Osteoblast (primary cell): ENCODE measurements around the gene ATP9A. TPM values are rescaled to one million over a fixed set of nuclear protein-coding genes. Genes with fewer than 3 reads are reported as not detected.

Experiments
- DNase-seq: peaks from one replicate; pipeline ENCODE4 v3.0.0; 2011; ENCODE audit warnings: low spot score, mixed read lengths; ENCODE audit not compliant: insufficient read length; ENCODE audit errors: missing footprints
- H2AFZ ChIP-seq: 2 replicates; pipeline ENCODE4 v1.6.0; 2011; ENCODE audit warnings: mild to moderate bottlenecking, low read length
- H3K27ac ChIP-seq: 2 replicates; pipeline ENCODE4 v1.5.1; 2011; ENCODE audit warnings: mild to moderate bottlenecking, low read depth, low read length, moderate library complexity
- H3K27me3 ChIP-seq: 2 replicates; pipeline ENCODE4 v1.6.0; 2012; ENCODE audit warnings: mild to moderate bottlenecking, control low read depth, inconsistent platforms, low read length, moderate library complexity; ENCODE audit not compliant: insufficient read depth
- H3K36me3 ChIP-seq: 2 replicates; pipeline ENCODE4 v1.5.1; 2011; ENCODE audit warnings: mild to moderate bottlenecking, low read length, control low read depth, moderate library complexity; ENCODE audit not compliant: insufficient read depth
- H3K4me1 ChIP-seq: 2 replicates; pipeline ENCODE4 v1.5.1; 2011; ENCODE audit warnings: mild to moderate bottlenecking, low read length, control low read depth, moderate library complexity; ENCODE audit not compliant: insufficient read depth
- H3K4me2 ChIP-seq: 2 replicates; pipeline ENCODE4 v1.6.0; 2011; ENCODE audit warnings: mild to moderate bottlenecking, low read length; ENCODE audit not compliant: insufficient read depth
- H3K4me3 ChIP-seq: fragments of 200-600 bp; sonication (generic); 3 replicates; pipeline ENCODE4 v1.5.1; 2012; ENCODE audit warnings: mild to moderate bottlenecking, low read length, inconsistent platforms; ENCODE audit not compliant: insufficient read depth
- H3K79me2 ChIP-seq: 2 replicates; pipeline ENCODE4 v1.6.0; 2012; ENCODE audit warnings: mild to moderate bottlenecking, low read length, control low read depth, inconsistent platforms; ENCODE audit not compliant: insufficient read depth
- H3K9me3 ChIP-seq: 2 replicates; pipeline ENCODE4 v1.5.1; 2011; ENCODE audit warnings: low read depth, low read length, control low read depth
- H4K20me1 ChIP-seq: 2 replicates; pipeline ENCODE4 v1.6.0; 2012; ENCODE audit warnings: mild to moderate bottlenecking, low read length, control low read depth; ENCODE audit not compliant: insufficient read depth
- total RNA-seq: library from RNA; depleted of rRNA; stranded (reverse); fragments of >200 nt; gene quantifications from 2 replicates; pipeline ENCODE4 v1.2.3, GENCODE V29; 2012
- TF ChIP-seq, protein P1 (sequence below): IDR thresholded peaks from 2 replicates; pipeline ENCODE4 v1.5.1; 2011; ENCODE audit warnings: mild to moderate bottlenecking, low read depth, low read length, moderate library complexity; ENCODE audit errors: extremely low read depth

ATP9A gene
- total RNA-seq, 1 donor = 48.9 TPM

DNA sequence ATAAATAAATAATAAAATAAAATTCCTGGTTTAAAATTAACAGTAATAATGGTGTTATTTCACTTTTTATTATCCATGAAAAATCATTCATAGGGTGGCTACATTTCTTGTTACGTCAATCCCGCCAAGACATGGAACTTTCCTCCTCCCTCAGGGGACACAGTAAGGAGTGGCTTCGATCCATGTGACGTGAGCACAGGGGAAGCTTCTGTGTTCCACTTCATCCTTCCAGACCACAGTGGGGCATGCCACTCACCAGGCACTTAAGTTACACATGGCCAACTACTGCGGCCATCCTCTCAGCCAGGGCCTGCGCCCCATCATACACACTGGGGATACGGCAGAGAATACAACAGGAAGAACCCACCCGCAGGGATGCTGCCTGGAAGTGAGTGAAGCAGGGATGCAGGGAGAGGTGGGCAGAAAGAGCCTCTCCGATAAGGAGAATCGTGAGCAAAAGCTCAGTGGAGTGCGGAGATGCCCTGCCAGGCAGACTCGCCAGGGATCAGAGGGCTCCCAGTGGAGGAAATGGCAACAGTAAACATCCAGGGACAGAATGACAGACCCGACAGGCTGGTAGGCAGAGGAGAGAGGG, 75.3 kb downstream of the ATP9A start:
- Histone ChIP-seq H3K79me2 (no peaks in the 10 kb centered on the region), H3K36me3 (peaks cover 12% of the 10 kb centered on the region), H2AFZ (no peak overlapping the region), H3K4me1 (peaks cover 24% of the 10 kb centered on the region), H3K4me3 (no peak overlapping the region), H3K9me3 (no peaks in the 10 kb centered on the region), H3K27ac (no peak overlapping the region), H4K20me1 (no peaks in the 10 kb centered on the region), H3K4me2 (no peak overlapping the region), H3K27me3 (no peaks in the 10 kb centered on the region)
- TF ChIP-seq, protein P1, sequence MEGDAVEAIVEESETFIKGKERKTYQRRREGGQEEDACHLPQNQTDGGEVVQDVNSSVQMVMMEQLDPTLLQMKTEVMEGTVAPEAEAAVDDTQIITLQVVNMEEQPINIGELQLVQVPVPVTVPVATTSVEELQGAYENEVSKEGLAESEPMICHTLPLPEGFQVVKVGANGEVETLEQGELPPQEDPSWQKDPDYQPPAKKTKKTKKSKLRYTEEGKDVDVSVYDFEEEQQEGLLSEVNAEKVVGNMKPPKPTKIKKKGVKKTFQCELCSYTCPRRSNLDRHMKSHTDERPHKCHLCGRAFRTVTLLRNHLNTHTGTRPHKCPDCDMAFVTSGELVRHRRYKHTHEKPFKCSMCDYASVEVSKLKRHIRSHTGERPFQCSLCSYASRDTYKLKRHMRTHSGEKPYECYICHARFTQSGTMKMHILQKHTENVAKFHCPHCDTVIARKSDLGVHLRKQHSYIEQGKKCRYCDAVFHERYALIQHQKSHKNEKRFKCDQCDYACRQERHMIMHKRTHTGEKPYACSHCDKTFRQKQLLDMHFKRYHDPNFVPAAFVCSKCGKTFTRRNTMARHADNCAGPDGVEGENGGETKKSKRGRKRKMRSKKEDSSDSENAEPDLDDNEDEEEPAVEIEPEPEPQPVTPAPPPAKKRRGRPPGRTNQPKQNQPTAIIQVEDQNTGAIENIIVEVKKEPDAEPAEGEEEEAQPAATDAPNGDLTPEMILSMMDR = no peak
- no peak for DNase-seq

DNA sequence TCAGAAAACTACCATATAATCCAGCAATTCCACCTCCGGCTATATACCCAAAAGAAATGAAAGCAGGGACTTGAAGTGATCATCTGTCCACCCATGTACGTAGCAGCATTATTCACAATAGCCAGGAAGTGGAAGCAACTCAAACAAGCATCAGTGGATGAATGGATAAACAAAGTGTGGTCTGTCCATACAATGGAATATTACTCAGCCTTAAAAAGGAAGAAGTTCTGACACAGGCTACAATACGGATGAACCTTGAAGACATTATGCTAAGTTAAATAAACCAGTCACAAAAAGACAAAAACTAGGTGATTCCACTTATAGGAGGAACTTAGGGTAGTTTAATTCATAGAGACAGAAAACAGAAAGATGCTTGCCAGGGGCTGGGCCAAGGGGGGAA, 76.5 kb downstream of the ATP9A start:
- no peak for DNase-seq
- H3K27me3 ChIP-seq = no peaks in the 10 kb centered on the region
- peaks cover 22% of the 10 kb centered on the region for H3K4me1 ChIP-seq
- no peaks in the 10 kb centered on the region for H3K79me2 ChIP-seq
- H3K36me3 ChIP-seq = peaks cover 12% of the 10 kb centered on the region
- H4K20me1 ChIP-seq = no peaks in the 10 kb centered on the region
- no peak overlapping the region for H3K4me3 ChIP-seq
- no peak overlapping the region for H3K27ac ChIP-seq
- H3K4me2 ChIP-seq = no peak overlapping the region
- no peaks in the 10 kb centered on the region for H3K9me3 ChIP-seq
- TF ChIP-seq, protein P1 = no peak
- no peak overlapping the region for H2AFZ ChIP-seq

DNA sequence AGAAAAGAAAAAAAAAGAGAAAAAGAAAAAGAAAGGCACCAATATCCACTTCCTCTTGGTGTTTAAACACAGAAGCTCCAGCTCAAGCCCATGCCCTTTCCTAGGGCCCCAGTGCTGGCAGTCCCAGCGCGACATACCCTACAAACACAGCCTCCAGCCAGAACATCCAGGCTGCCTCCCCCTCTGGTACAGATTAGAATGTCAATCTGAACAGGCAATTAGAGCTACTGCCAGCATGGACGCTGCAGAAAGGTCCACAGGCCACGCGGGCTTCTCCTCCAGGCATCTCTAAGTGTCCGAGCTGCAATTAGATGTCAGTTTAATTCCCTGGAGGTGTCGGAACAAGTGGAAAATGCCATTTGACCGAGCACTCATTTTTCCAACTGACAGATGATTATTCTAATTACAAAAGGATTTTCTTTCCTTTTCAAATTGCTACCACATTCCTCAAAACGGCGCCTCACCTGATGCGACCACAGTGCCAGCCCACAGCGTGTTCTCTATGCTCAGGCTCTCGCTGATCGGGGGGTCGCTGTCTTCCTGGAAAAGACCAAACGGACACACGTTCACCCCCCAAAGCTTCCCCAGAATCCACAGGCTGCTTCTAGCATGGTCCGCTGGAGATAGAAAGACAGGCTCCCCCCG, 79.5 kb downstream of the ATP9A start:
- TF ChIP-seq, protein P1 = no peak
- no peak for DNase-seq
- H3K4me1 ChIP-seq = peaks cover 6% of the 10 kb centered on the region
- no peak overlapping the region for H3K27ac ChIP-seq
- H3K79me2 ChIP-seq = no peaks in the 10 kb centered on the region
- H3K9me3 ChIP-seq = no peaks in the 10 kb centered on the region
- H3K4me2 ChIP-seq = no peak overlapping the region
- H3K27me3 ChIP-seq = no peaks in the 10 kb centered on the region
- no peak overlapping the region for H2AFZ ChIP-seq
- no peak overlapping the region for H3K4me3 ChIP-seq
- H3K36me3 ChIP-seq = peaks cover 12% of the 10 kb centered on the region
- H4K20me1 ChIP-seq = no peaks in the 10 kb centered on the region

DNA sequence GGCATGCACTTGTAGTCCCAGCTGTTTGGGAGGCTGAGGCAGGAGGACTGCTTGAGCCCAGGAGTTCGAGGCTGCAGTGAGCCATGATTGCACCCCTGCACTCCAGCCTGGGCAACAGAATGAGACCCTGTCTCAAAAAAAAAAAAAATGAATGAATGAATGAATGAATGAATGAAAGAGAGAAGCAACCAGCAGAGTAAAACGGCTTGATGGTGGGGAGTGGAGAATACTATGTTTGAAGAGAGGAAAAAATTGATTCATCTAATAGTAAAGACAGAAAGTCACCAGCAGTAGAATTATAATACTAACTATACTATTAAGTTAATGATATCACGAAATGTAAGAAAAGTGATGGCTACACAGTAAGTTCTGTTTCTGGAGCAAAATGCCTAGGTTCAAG, 80.6 kb downstream of the ATP9A start:
- H3K4me2 ChIP-seq = no peak overlapping the region
- no peaks in the 10 kb centered on the region for H3K79me2 ChIP-seq
- DNase-seq = no peak
- TF ChIP-seq, protein P1 = no peak
- no peaks in the 10 kb centered on the region for H3K9me3 ChIP-seq
- no peak overlapping the region for H3K4me3 ChIP-seq
- peaks cover 12% of the 10 kb centered on the region for H3K36me3 ChIP-seq
- H3K27me3 ChIP-seq = no peaks in the 10 kb centered on the region
- peaks cover 6% of the 10 kb centered on the region for H3K4me1 ChIP-seq
- H3K27ac ChIP-seq = no peak overlapping the region
- H2AFZ ChIP-seq = no peak overlapping the region
- H4K20me1 ChIP-seq = no peaks in the 10 kb centered on the region
